GM19463 (cell line): ENCODE data around the gene EARS2.
"Not testable (repeated sequence)": the region's sequence is repeated elsewhere in the genome, so short reads cannot be mapped to it uniquely, and the experiment has no call there.

Experiments used
- ATAC-seq: cut with Tn5 transposase; IDR thresholded peaks from one replicate; pipeline ENCODE4 v1.9.1; 2021; ENCODE audit warnings: mild to moderate bottlenecking, moderate library complexity; ENCODE audit not compliant: unreplicated experiment

EARS2 gene

GRCh38 chr16:23485257-23485614 lies 71.9 kb downstream of the EARS2 start:
- ATAC-seq = no peak

GRCh38 chr16:23484510-23485256 lies 72.5 kb downstream of the EARS2 start:
- no peak for ATAC-seq

GRCh38 chr16:23483492-23483891 lies 73.7 kb downstream of the EARS2 start:
- ATAC-seq = not testable (repeated sequence)

GRCh38 chr16:23482778-23483177 lies 74.4 kb downstream of the EARS2 start:
- no peak for ATAC-seq

GRCh38 chr16:23480257-23480656 lies 76.9 kb downstream of the EARS2 start:
- ATAC-seq = no peak

GRCh38 chr16:23479138-23479537 lies 78.0 kb downstream of the EARS2 start:
- no peak for ATAC-seq

- ATAC-seq = no peak
Observed at GRCh38 chr16:23478566-23478965, 78.6 kb downstream of the EARS2 start.

- ATAC-seq = no peak
Observed at GRCh38 chr16:23476289-23476688, 80.9 kb downstream of the EARS2 start.
